GM18505 (cell line): Measurements from ENCODE around the gene SMIM41.

Experiments used
- ATAC-seq: cut with Tn5 transposase; IDR thresholded peaks from one replicate; pipeline ENCODE4 v1.9.1; 2021; ENCODE audit not compliant: unreplicated experiment
- POLR2A ChIP-seq: IDR thresholded peaks from 4 replicates; pipeline ENCODE4 v1.6.1; 2011; ENCODE audit warnings: borderline replicate concordance; ENCODE audit not compliant: insufficient read depth, insufficient read length; ENCODE audit errors: extremely low read depth

The SMIM41 gene

DNA sequence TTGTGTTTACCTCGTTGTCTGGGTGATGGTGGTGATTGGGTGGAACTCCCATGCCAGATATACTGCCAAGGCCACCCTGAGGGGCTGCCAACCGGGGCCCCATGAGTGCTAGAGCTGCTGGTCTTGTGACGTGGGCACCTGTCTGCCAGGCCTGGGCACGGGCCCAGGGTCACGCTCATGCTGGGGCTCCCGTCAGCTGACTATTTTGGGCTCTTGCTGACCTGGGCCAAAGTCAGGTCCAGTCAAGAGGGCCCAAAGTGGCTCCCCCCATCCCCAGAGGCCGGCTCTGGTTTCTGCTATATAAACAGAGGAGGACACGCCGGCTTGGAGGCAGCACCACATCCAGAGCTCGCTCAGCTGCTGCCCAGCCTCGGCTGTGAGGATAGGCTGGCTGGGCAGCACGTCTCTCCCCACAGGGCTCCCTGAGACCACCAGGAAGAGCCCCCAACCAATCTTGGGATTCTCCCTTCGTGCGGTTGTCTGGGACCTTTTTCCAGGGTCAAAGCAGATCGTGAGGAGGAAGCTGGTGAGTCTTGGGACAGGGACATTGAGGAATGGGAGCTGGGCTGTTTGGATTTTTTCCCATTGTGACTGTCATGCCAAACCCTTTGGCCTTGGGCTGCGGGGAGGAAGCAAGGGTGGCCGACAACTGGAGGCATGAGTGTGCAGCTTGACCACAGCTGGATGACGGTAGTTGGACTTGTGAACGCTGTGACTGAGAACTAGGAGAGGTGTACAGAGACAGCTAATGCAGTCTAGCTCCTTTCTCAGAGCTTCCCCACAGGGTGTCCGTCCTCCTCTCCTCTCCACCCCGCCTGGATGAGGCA, 35.9 kb upstream of the SMIM41 start:
- TF ChIP-seq POLR2A = no peak
- no peak for ATAC-seq

DNA sequence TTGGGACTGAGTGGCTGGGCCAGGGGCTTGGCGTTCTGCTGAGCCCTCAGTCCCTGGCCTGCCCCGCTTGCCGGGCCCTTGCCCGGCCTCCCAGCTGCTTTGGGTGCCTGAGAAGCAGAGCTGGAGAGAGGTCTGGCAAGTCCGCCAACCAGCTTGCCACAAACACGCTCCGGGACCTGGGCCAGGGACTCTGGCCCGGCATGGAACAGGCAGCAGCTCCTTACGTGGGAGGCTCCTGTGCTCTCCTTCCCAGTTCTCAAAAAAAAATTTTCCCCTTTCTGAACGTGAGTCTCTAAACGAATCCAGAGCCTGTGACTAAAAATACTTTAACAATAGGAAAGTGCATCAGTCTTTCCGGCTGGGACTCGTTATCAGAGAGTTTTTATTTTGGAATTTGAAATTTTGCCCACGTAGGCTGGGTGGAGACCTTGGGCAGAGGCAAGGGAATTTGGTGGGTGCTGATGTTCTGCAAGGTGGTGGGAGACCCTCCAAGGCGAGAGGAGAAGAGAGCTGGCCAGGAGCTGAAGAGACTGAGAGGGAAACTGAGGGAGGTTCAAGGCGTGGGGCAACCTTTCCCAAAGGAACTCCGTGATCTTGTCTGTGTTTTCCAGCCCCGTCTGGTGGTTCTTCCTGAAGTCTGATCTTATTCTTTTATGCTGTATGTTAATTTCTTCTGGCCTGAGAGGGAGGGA, 35.1 kb upstream of the SMIM41 start:
- ATAC-seq = no peak
- no peak for TF ChIP-seq POLR2A

DNA sequence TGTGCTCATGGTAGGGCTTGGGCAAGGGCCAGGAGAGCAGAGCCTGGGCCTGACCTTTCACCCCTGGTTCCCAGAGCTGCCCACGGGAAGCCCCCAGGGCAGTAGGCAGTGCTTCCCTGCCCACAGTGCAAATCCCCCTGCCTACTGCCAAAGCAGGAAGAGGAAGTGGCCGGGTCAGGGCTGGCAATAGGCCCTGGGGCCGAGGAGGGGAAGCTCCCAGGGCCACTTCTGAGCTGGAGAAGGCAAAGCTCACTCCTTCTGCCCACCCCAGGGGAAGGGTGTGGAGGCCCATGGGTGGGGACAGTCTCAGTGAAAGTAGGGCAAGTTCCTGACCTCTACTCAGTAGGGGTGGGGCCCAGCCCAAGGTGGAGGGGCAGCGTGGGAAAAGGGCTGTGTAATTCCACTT, 33.7 kb upstream of the SMIM41 start:
- no peak for TF ChIP-seq POLR2A
- ATAC-seq = no peak

DNA sequence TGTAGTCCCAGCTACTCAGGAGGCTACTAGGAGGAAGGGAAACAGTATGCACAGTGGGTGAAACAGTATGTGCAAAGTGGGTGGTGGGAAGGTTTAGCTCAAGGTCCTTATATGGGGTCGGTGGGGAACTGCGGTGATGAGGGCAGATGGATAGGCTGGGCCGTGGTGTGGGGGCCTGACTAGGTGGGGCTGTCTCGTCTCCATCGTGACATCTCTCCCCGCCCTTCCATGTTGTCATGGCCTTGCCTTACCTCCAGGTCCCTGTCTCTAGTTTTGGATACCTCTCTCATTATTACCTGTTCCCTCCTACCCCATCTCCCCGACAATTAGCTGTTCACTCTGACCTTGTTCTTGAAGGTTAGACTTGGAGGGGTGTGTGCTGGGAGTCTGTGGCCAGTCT, 32.6 kb upstream of the SMIM41 start:
- TF ChIP-seq POLR2A = no peak
- ATAC-seq = no peak

DNA sequence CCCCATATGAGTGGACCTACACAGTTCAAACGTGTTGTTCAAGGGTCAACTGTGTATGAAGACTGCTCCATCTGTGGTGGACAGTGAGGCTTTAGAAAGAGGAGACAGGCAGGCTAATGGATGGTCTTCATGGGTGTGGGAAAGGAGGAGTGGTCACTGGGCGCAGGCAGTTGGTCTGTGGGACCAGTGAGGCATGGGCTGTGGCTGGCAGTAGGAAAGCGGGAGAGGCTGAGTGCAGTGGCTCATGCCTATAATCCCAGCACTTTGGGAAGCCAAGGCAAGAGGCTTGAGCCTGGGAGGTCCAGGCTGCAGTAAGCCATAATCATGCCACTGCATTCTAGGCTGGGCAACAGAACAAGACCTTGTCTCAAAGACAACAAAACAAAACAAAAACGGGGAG, 30.2 kb upstream of the SMIM41 start:
- no peak for ATAC-seq
- TF ChIP-seq POLR2A = no peak

DNA sequence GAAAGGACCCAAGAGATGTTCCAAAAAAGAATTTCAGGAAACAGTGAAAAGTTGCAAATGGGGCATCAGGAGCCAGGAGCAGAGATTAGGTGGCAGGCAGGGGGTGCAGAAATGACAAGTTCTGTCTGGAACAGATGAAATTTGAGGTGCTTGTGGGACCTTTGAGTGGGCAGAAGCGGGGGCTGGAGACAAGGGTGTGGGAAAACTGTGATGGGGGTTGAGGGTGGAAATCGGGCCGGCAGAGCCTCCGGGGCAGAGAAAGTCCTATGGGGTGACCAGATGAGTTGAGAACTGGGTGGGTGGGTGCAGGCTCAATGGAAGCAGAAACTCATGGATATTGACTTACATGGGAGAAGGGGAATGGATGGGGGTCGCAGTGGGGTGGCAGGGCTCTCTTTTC, 29.8 kb upstream of the SMIM41 start:
- TF ChIP-seq POLR2A = no peak
- ATAC-seq = no peak

DNA sequence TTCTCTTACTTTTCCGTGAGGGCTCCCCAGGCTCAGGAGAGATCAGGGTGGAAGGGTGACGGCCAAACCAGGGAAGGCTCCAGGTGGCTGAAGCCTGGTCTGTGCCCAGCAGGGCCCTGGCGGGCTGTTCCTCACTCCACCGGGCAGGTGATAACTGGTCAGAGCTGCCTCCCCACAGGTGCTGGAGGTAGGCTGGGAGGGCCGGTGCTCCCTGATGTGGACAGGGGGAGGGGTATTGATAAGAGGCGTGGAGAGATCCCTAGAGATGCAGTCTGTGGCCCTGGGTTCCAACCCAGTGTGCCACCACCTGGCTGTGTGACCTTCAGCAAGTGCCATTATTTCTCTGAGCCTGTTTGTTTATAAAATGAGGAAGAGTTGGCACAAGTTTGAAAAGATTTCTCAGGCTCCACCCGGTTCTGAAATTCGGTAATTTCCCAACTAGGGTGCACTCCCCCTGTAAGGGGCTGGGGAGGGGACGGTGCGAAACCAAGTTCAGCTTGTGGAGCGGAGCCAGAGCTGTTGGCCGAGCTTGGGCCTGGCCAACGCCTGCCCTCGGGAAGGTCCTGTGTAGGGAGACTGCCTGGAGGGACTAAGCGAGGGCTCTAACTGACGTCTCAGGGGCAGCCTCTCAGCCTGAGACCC, 29.3 kb upstream of the SMIM41 start:
- no peak for TF ChIP-seq POLR2A
- ATAC-seq = peak; percentile 4

DNA sequence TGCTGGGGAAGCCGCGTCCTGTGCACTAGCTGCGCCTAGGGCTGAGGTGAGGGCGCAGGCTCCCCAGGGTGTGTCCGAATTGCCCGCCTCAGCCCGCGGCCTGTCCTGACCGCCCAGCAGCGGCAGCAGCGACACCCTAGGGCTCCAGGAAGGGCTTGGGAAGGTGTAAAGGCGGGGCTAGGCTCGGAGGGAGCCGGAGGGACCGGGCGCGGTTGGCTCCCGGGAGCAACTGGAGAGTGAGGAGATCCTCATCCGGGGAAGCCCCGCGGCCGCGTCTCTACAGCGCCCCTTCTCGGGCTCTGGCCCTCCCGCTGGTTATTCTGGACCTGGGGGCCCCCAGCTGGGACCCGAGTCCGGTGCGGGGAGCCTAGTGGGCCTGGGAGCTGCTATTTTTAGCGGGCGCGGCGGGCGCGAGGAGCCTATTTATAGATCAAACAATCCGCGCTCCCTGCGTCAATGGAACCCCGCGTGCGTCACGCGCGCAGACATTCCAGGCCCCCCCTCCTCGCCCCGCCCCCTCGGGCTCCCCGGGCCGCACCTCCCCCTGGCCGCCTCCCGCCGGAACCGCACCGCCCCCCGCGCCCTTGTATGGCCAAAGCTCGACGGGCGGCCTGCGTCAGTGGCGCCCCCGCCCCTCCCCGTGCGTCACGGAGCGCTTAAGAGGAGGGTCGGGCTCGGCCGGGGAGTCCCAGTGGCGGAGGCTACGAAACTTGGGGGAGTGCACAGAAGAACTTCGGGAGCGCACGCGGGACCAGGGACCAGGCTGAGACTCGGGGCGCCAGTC, 28.6 kb upstream of the SMIM41 start, which contains the start of gene NR4A1:
Gene NR4A1 (plus strand): TSS at position 685 of the 784 bp plus-strand sequence. CDS start 2,887 bp downstream, outside the sequence.
- ATAC-seq = peak; percentile 81
- peak; percentile 65 for TF ChIP-seq POLR2A

DNA sequence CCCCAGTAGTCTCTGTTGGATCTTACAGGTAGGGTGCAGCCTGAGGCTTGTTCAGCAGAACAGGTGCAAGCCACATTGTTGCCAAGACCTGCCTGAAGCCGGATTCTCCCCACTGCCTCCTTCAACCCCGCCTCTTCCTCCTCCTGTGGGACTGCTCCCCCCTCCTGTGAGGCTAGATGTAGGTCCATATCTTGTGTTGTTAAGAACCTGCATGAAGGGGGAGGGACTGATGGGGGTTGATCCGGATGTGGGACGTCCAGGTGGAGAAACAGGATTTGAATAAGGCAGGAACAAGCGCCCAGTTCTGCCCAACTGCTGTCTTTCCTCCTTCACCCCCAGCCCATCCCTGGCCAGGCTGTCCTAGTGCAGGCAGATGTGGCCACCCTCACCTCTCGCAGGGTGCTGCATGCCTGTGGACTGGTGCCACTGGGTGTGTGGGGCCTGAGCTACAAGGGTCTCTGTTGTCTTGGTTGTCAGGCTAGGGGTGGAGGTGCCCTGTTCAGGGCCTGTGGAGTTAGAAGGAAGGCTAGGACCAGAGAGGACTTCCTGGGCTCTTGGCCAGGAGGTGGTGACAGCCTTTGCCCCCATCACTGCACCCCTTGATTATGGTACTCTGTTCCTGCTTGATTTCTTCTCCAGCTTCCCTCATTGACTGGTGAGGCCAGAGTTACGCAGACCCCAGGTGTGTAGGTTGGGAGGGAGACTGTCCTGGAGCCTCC, 26.9 kb upstream of the SMIM41 start:
- ATAC-seq = no peak

DNA sequence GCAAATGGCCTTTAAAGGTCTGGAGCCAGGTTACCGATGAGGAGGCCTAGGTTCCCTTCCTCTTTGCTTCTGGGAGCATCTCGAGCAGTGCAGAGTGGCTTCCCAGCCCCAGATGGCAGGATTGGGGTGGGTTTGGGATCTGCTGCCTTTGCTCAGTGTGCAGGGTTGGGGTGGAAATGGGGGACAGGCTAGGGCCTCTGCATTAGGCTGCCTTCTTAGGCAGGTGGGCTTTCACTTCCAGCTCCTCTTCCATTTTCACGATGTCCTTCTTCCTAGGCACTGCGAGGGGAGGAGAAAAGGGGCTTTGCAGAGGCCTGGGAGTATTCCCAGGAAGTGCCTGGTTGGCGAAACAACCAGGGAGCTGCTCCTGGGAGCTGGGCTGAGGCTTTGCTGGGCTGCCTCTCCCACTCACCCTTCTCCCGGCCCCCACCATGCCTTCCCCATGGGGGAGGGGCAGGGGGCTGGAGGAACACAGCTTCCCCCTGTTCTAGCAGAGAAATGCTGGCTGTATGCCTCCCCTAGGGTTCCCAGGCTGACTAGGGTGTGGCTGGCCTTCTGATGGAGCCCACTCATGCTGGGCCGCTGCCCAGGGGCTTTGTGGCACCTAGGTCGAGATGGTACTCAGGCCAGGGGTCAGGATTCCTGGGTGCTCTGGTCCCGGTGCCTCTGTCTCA, 25.8 kb upstream of the SMIM41 start:
- ATAC-seq = no peak
- no peak for TF ChIP-seq POLR2A

More for the DNA sequence above, 26.9 kb upstream of the SMIM41 start:
- TF ChIP-seq POLR2A = no peak

DNA sequence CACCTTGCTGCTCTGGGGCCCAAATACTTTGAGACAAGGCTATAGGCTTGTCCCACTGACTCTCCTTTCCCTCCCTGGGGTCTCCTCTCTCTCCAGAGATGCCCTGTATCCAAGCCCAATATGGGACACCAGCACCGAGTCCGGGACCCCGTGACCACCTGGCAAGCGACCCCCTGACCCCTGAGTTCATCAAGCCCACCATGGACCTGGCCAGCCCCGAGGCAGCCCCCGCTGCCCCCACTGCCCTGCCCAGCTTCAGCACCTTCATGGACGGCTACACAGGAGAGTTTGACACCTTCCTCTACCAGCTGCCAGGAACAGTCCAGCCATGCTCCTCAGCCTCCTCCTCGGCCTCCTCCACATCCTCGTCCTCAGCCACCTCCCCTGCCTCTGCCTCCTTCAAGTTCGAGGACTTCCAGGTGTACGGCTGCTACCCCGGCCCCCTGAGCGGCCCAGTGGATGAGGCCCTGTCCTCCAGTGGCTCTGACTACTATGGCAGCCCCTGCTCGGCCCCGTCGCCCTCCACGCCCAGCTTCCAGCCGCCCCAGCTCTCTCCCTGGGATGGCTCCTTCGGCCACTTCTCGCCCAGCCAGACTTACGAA, 25.2 kb upstream of the SMIM41 start:
- TF ChIP-seq POLR2A = no peak
- ATAC-seq = no peak
